Activated CD4-positive, CD25-positive, alpha-beta regulatory T cell treated with anti-CD3 and anti-CD28 coated beads, Interleukin-2, amount 50 U/mL, for 16 hours (primary cell): ENCODE data around the gene DHRS7.

Source experiments
- DNase-seq: peaks from one replicate; pipeline ENCODE4 v3.0.0-alpha.2; 2020; ENCODE audit warnings: low read depth, low spot score

DHRS7 gene

GRCh38 chr14:60184905-60185555, 19.8 kb upstream of the DHRS7 start:
- no peak for DNase-seq

DNA sequence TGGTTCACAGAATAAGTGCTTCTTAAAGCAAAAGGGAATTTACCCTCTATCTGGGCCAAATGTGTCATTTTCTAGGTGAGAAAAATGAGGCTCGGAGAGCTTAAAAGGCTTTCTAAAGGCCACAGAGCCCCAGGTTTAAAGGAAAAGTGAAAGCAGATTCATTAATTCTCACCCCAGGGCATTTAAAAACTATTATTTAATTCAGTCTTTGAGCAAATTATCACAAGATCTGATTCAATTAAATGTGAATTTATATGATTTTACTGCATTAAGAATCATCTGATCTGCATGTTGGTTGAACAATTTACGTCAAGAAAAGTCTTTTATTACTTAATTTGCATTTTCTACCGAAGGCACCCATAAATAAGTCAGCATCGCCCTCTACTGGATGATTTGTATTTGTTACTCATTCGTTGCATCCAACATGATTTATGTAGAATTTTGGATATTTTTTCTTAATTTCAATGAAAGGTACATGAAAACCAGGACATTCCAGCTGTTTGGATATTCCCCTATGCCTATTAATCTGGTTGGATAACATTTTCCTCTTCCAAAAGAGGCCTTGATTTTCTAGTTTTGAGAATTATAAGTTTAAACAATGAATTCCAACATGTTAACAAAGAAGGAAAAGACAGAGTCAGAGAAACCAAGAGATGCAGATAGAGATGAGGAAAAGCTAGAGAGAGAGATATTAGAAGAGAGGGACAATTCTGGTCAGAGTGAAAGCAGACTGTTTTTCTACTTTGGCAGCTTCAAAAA, 19.1 kb upstream of the DHRS7 start:
- DNase-seq: peak; percentile 12

GRCh38 chr14:60183741-60184140, 18.5 kb upstream of the DHRS7 start:
- no peak for DNase-seq

GRCh38 chr14:60183138-60183537, 17.9 kb upstream of the DHRS7 start:
- DNase-seq: no peak

GRCh38 chr14:60179431-60179869, 14.3 kb upstream of the DHRS7 start:
- DNase-seq: no peak

DNA sequence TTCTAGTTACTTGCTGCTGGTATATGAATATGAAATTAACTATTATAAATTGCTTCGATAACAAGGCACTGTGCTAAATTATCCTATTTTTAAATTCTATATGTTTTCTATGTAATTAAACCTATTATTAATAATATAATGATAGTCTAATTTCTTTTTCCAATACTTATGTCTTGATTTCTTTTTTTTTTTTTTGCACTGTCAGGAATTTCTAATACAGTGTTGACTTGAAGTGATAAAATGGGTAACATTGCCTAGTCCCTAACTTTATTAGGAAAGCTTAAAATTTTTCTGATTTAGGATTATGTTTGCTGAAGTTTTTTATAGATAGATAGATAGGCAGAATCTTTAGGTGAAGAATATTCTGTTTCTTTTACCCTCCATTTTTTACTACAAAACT, 13.6 kb upstream of the DHRS7 start:
- DNase-seq: no peak

DNA sequence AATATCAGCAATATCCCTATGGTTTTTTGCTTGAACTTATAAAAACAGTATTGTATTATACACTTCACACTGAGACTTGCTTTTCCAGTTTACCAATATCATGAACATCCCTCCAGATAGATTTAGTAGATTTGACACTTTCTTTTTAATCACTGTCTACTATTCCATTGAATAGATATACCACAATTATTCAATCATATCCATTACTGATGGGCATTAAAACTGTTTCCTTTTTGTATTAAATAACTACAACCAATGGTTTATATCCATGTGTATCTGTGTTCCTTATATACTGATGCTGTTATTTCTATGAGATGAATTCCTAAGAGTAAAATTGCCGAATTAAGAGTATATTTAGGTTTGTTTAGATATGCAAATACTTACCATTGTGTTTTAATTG, 13.0 kb upstream of the DHRS7 start:
- DNase-seq: no peak

DNA sequence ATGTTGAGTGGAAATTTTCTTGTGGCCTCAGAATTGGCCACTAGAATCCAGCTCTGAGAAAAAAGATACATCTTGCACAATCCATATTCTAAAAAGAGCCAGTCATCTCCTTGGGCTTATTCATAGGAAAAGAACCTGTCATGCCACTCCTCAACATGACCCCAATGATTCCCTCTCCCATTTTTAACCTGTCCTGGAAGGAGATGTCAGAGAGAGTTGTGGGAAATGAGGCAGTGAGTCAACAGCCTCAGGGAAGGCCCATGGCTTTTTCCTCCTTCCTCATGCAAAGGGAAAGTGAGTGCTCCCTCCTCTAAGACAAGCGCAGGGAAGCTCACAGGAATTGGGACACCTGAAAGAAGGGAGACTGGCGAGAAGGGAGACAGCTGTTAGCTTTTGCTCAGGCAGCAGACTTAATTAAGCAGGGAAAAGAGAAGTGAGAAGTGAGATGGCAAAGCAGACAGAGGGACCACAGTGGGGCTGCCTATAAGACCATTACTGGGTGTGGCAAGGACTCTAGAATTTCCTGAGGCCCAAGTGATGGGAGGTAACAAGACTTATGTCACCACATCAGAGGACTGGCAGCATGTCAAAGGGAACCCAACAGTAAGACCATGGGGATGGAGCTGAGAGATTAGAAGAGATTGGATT, 10.2 kb upstream of the DHRS7 start:
- DNase-seq: no peak

- no peak for DNase-seq
Observed at GRCh38 chr14:60174352-60175254, 9.4 kb upstream of the DHRS7 start.

- DNase-seq: no peak
Observed at GRCh38 chr14:60171690-60172089, 6.5 kb upstream of the DHRS7 start.

- no peak for DNase-seq
Observed at GRCh38 chr14:60170948-60171347, 5.8 kb upstream of the DHRS7 start.

- no peak for DNase-seq
Observed at GRCh38 chr14:60169722-60170121, 4.5 kb upstream of the DHRS7 start.

DNA sequence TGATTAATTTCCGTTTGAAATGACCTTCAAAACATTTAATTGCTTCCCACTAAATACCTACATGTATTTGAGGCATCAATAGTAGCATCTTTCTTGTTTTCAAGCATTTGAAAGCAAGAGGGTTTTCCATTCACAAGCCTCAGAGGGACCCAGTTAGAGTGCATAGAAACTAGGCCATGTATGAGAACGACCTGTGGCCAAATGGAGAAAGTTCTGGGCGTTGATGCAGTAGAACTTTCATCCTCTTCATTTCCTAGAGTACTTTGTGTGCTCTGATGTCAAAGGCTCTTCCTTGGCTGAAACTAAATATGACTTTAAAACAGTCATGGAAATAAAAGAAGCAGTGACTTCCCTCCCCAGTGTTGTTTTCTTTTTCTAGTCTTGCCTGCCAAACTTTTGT, 944 bp upstream of the DHRS7 start:
- DNase-seq: no peak

DNA sequence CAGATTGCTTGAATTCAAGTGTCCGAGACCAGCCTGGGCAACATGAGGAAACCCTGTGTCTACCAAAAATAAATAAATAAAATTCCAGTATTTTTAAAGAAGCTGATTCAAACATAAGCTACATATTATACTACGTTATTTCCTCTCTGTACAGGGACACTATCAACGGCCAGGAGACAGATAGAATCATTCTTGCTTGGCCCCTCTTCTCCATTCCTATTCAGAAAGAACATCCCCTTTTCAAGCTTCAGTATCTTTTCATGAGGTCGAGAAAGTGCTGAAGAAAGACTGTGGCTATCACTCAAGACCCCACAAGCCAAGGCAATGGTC, 314 bp upstream of the DHRS7 start:
- DNase-seq: no peak

DNA sequence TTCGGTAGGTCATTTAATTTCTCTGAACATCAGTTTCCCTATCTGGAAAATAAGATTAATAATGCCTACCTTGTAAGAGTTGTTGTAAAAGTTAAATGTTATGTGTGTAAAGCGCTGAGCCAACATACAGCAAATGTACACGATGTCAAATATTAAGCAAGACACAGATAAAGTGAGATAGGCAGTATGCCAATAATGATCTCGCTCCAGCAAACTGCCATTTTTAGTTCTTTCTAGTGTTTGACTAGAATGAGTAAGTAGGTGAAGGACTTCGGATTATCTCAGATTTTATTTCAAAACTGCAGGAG, 840 bp downstream of the DHRS7 start:
- no peak for DNase-seq

DNA sequence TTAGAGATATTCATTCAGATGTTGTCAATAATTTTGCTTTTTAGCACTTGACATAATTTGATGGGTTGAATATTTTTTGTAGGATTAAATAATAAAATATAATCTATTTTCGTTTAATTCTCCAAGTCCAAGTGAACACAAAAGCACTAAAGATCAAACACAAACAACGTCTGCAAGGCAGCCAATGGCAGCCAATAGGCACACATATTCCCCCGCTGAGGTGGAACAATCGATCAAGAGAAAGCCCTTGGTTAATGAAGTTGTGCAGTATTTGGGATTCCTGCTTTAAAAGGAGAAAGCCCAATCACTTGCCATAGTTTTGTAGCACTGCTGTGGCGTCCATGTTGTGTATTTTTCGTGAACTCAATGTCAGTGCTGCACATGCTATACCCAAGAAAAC, 1.5 kb downstream of the DHRS7 start:
- DNase-seq: no peak

DNA sequence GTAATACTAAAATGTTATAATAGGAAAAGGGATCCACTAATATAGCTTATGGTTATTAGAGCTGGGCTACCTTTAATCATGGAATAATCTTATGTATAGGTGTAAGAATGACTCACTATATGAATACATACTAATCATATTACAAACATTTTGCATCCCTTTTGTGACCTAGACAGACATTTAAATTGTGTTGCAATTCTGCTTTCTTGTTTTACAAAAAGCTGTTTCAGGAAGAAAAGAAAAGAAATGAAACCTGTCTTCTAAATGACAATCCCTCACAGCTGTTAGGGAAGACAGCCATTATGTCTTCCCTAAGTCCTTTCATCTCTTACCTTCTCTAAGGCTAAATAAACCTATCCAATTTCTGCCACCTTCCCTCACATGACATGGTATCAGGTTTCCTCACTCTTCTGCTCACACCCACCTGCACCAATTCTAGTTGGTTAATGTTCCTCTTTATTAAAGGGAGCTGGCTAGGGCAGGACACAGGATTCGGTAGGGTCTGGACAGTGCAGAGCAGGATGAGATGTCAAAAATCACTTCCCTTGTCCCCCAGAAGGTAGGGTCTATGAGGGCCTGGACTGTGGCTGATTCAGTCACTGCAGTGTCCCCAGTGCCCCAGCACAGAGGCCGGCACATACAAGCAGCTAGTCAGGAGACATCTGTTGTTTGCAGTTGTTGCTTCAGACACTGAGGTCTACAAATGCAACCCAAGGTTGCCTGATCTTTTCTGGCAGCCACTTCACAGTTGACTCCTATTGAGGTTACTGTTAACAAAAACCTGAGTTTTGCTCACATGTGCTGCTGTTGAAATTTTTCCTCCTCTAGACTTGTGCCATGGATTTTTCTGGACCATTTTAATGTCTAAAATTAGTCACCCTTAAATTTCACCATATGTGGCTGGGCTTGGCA, 3.7 kb downstream of the DHRS7 start:
- DNase-seq: no peak

GRCh38 chr14:60160422-60160821, 4.8 kb downstream of the DHRS7 start:
- no peak for DNase-seq

GRCh38 chr14:60154671-60155070, 10.5 kb downstream of the DHRS7 start:
- no peak for DNase-seq

- DNase-seq: no peak
Observed at GRCh38 chr14:60153991-60154390, 11.2 kb downstream of the DHRS7 start.

DNA sequence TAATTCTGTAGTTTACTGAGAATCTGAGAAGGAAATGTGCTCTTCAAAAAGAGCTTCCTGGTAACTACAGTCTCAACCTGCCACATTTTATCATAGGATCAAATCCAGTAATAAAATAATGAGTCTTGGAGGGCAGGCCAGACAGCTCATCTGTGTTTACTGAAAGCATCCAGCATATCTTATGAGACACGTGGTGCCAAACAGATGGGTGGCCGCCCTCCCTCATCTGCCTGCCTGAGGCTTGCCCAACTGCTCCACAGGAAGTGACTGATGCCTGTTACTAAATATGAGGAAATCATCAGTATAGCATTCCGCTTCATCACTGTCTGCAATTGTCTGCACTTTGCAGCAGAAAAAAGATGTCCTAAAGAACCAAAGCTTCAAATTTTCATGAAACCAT, 13.5 kb downstream of the DHRS7 start:
- DNase-seq: peak; percentile 39
